IPS-20b (cell line): ENCODE results near the gene C14orf132.

ENCODE experiments used
- H3K27ac ChIP-seq: one replicate; pipeline ENCODE4 v1.5.1; 2013; ENCODE audit warnings: low read length
- H3K27me3 ChIP-seq: 2 replicates; pipeline ENCODE4 v1.6.1; 2013; ENCODE audit warnings: mild to moderate bottlenecking, low read length, inconsistent platforms; ENCODE audit not compliant: insufficient read depth
- H3K36me3 ChIP-seq: 2 replicates; pipeline ENCODE4 v1.6.1; 2013; ENCODE audit warnings: low read depth, mild to moderate bottlenecking, inconsistent platforms, low read length, moderate library complexity; ENCODE audit not compliant: insufficient read depth
- H3K4me1 ChIP-seq: 2 replicates; pipeline ENCODE4 v1.6.1; 2013; ENCODE audit warnings: mild to moderate bottlenecking, control low read depth, inconsistent platforms, low read length, moderate library complexity; ENCODE audit not compliant: insufficient read depth
- H3K4me3 ChIP-seq: 2 replicates; pipeline ENCODE4 v1.5.1; 2013; ENCODE audit warnings: mild to moderate bottlenecking, low read length, inconsistent platforms
- H3K9ac ChIP-seq: 2 replicates; pipeline ENCODE4 v1.6.1; 2013; ENCODE audit warnings: low read depth, mild to moderate bottlenecking, inconsistent platforms, low read length, moderate library complexity
- H3K9me3 ChIP-seq: 2 replicates; pipeline ENCODE4 v1.6.1; 2013; ENCODE audit warnings: mild to moderate bottlenecking, low read depth, low read length, inconsistent platforms; ENCODE audit not compliant: insufficient read depth

C14orf132 gene

GRCh38 chr14:96088481-96088880 is 49.3 kb downstream of the C14orf132 start:
- Histone ChIP-seq H3K36me3 (peaks cover 26% of the 10 kb centered on the region), H3K4me1 (0 out of 2 replicates have a peak, but pooled peaks cover 3% of the 10 kb centered on the region), H3K27ac (no peak overlapping the region), H3K9me3 (no peaks in the 10 kb centered on the region), H3K4me3 (no peak overlapping the region), H3K9ac (no peak overlapping the region), H3K27me3 (no peaks in the 10 kb centered on the region)

DNA sequence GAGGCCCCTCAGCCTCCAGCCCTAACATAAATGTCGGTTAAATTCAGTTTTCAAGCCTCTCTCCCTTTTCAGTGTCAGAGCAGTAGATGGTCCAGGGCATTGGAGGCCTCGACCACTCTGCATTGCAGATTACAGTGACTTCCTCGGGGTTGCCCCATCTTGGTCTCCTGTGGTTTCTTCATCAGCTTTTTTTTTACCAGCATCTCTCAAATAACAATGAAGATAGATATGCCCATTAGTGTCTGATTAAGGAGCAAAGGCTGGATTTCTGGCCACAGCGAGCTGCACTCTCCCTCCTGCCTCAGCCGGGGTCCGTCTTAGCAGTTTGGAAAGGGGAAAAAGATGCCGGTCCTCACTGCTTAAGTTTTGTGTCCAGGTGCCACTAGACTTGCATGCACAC is 49.7 kb downstream of the C14orf132 start:
- H3K27me3 ChIP-seq: no peaks in the 10 kb centered on the region
- no peak overlapping the region for H3K27ac ChIP-seq
- H3K36me3 ChIP-seq: peaks cover 26% of the 10 kb centered on the region
- H3K4me1 ChIP-seq: no peaks in the 10 kb centered on the region
- no peaks in the 10 kb centered on the region for H3K9me3 ChIP-seq
- H3K9ac ChIP-seq: no peak overlapping the region
- H3K4me3 ChIP-seq: no peak overlapping the region

DNA sequence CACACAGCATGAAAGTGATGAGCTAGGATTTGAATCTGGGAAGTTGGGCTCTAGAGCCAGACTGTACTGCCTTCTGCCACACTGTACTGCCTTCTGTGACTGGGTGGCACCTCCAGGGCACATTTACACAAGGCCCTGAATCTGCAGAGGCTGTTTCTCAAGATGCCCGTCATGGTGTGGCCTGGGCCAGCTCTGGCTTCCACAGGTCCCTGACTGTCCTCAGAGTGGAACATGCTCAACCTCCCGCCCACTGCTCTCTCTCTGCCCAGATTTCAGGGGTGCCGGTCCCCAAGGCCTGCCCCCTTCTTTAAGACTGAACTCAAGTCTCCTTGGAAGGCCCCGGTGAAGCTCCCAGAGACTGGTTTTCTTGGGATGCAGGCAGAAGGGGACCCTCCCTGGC is 50.2 kb downstream of the C14orf132 start:
- H3K9ac ChIP-seq: no peak overlapping the region
- no peaks in the 10 kb centered on the region for H3K9me3 ChIP-seq
- H3K27me3 ChIP-seq: no peaks in the 10 kb centered on the region
- H3K4me1 ChIP-seq: no peaks in the 10 kb centered on the region
- H3K27ac ChIP-seq: no peak overlapping the region
- H3K4me3 ChIP-seq: no peak overlapping the region
- peaks cover 26% of the 10 kb centered on the region for H3K36me3 ChIP-seq

- Histone ChIP-seq H3K36me3 (peaks cover 26% of the 10 kb centered on the region), H3K27ac (no peak overlapping the region), H3K4me3 (no peak overlapping the region), H3K9ac (no peak overlapping the region), H3K4me1 (0 out of 2 replicates have a peak, but pooled peaks cover 4% of the 10 kb centered on the region), H3K9me3 (no peaks in the 10 kb centered on the region), H3K27me3 (no peaks in the 10 kb centered on the region)
Measured at GRCh38 chr14:96090441-96091148, 51.4 kb downstream of the C14orf132 start.

GRCh38 chr14:96091149-96091693 is 52.1 kb downstream of the C14orf132 start:
- no peak overlapping the region for H3K27ac ChIP-seq
- peaks cover 25% of the 10 kb centered on the region for H3K36me3 ChIP-seq
- no peak overlapping the region for H3K4me3 ChIP-seq
- no peaks in the 10 kb centered on the region for H3K27me3 ChIP-seq
- no peaks in the 10 kb centered on the region for H3K9me3 ChIP-seq
- no peak overlapping the region for H3K9ac ChIP-seq
- 0 out of 2 replicates have a peak, but pooled peaks cover 6% of the 10 kb centered on the region for H3K4me1 ChIP-seq

- Histone ChIP-seq H3K27me3 (no peaks in the 10 kb centered on the region), H3K36me3 (peaks cover 17% of the 10 kb centered on the region), H3K4me1 (0 out of 2 replicates have a peak, but pooled peaks cover 6% of the 10 kb centered on the region), H3K4me3 (no peak overlapping the region), H3K9ac (no peak overlapping the region), H3K27ac (no peak overlapping the region), H3K9me3 (no peaks in the 10 kb centered on the region)
Measured at GRCh38 chr14:96091941-96092411, 52.8 kb downstream of the C14orf132 start.

- H3K27ac ChIP-seq: no peak overlapping the region
- 0 out of 2 replicates have a peak, but pooled peaks cover 6% of the 10 kb centered on the region for H3K4me1 ChIP-seq
- H3K4me3 ChIP-seq: no peak overlapping the region
- H3K9ac ChIP-seq: no peak overlapping the region
- H3K36me3 ChIP-seq: peaks cover 8% of the 10 kb centered on the region
- no peaks in the 10 kb centered on the region for H3K9me3 ChIP-seq
- no peaks in the 10 kb centered on the region for H3K27me3 ChIP-seq
Measured at GRCh38 chr14:96092936-96093335, 53.8 kb downstream of the C14orf132 start.

GRCh38 chr14:96094211-96094610 is 55.0 kb downstream of the C14orf132 start:
- H3K4me1 ChIP-seq: 0 out of 2 replicates have a peak, but pooled peaks cover 6% of the 10 kb centered on the region
- H3K27me3 ChIP-seq: no peaks in the 10 kb centered on the region
- H3K27ac ChIP-seq: no peak overlapping the region
- no peak overlapping the region for H3K9ac ChIP-seq
- no peaks in the 10 kb centered on the region; the same call in 1 of the 2 replicates for H3K36me3 ChIP-seq
- H3K4me3 ChIP-seq: no peak overlapping the region
- H3K9me3 ChIP-seq: no peaks in the 10 kb centered on the region

DNA sequence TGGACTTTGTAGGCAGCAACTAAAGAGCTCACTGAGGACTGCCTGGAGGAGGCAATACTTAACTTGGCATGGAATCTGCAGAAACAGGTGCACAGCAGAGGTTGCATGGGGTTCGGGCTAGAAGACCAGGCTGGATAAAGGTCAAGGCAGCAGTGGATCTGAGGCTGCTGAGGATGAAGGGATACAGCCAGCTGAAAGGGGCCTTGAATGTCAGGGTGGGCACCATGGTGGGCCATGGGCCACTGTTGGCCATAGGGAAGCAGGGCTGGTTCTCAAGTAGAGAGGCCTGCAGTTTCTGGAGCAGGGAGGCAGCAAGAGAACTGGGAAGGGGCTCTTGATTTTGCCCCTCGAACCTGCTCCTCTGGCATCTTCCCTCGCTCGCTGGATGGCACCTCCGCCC is 55.5 kb downstream of the C14orf132 start:
- Histone ChIP-seq H3K9me3 (no peaks in the 10 kb centered on the region), H3K36me3 (no peaks in the 10 kb centered on the region), H3K27me3 (no peaks in the 10 kb centered on the region), H3K4me1 (0 out of 2 replicates have a peak, but pooled peaks cover 6% of the 10 kb centered on the region), H3K9ac (no peak overlapping the region), H3K4me3 (no peak overlapping the region), H3K27ac (no peak overlapping the region)

GRCh38 chr14:96095058-96095457 is 55.9 kb downstream of the C14orf132 start:
- no peaks in the 10 kb centered on the region for H3K27me3 ChIP-seq

GRCh38 chr14:96095581-96096476 is 56.7 kb downstream of the C14orf132 start:
- Histone ChIP-seq H3K27ac (no peak overlapping the region), H3K9me3 (no peaks in the 10 kb centered on the region), H3K9ac (peak overlapping the region; percentile 20; the same call in 1 of the 2 replicates), H3K4me1 (0 out of 2 replicates have a peak, but pooled peaks cover 6% of the 10 kb centered on the region), H3K4me3 (no peak overlapping the region), H3K36me3 (no peaks in the 10 kb centered on the region), H3K27me3 (no peaks in the 10 kb centered on the region)

More at GRCh38 chr14:96095058-96095457, 55.9 kb downstream of the C14orf132 start:
- Histone ChIP-seq H3K9ac (no peak overlapping the region), H3K9me3 (no peaks in the 10 kb centered on the region), H3K27ac (no peak overlapping the region), H3K36me3 (no peaks in the 10 kb centered on the region), H3K4me1 (0 out of 2 replicates have a peak, but pooled peaks cover 6% of the 10 kb centered on the region), H3K4me3 (no peak overlapping the region)
